NOMO-1 treated with DMSO at 0.1 percent for 48 hours (cell line): Measurements from ENCODE around the gene CCDC196.
"Not testable (repeated sequence)": the region's sequence is repeated elsewhere in the genome, so short reads cannot be mapped to it uniquely, and the experiment has no call there.

Experiments used
- DNase-seq: peaks from one replicate; lab custom pipeline; 2025; ENCODE audit not compliant: unreplicated experiment; lab: John Stamatoyannopoulos, UW

The CCDC196 gene

GRCh38 chr14:66495218-66496098, 9.3 kb downstream of the CCDC196 start:
- DNase-seq: peak; percentile 61

DNA sequence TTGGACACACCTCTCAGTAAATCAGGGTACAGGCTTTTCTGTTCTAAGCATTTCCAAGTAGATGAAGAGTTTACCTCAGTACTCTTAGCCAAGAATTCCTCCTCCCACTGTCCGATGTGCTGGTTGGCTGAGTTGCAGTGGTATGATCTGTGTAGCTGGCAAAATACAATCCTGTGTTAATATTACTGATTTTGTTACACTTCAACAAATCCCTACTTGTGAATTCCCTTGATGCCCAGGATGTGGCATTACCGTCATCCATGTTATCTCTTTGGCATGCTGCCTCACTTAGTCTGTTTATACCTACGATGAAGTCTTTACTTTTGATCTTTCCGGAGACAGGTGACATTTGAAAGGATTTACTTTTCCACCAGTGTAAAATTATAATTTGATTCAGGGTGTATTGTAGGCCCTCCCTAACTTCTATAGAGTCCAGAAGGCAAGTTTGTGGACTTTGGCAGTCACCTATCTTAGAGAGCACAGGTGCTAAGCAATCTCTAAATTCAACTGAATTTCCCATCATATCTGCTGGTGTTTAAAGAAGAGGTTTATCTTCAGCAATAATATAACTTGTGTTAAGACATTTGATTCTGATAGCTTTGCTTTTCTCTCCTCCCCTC, 10.1 kb downstream of the CCDC196 start:
- no peak for DNase-seq

GRCh38 chr14:66496911-66497310, 10.7 kb downstream of the CCDC196 start:
- no peak for DNase-seq

- DNase-seq: no peak
Measured at GRCh38 chr14:66498311-66498710, 12.1 kb downstream of the CCDC196 start.

DNA sequence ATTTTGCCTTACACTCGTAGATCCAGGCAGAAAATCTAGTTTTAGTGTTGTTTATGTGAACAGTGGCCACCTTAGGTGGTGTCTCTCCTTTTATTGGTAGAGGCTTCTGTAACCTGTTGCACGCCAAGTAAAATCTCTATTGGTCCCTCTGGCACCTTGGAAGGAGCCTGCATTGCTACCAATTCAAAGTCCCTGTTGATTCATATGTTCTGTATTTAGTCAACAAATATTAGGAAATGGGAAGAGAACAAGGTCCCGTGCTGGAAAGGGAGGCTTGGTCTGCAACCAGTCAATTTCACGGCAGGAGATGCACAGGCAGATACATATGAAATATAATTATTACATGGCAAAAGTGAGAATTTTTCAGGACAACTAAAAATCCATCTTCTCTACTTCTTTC, 15.4 kb downstream of the CCDC196 start:
- DNase-seq: no peak

- not testable (repeated sequence) for DNase-seq
Measured at GRCh38 chr14:66502836-66503235, 16.7 kb downstream of the CCDC196 start.

GRCh38 chr14:66503532-66503931, 17.4 kb downstream of the CCDC196 start:
- DNase-seq: no peak

GRCh38 chr14:66507181-66507721, 21.1 kb downstream of the CCDC196 start:
- peak; percentile 35 for DNase-seq

DNA sequence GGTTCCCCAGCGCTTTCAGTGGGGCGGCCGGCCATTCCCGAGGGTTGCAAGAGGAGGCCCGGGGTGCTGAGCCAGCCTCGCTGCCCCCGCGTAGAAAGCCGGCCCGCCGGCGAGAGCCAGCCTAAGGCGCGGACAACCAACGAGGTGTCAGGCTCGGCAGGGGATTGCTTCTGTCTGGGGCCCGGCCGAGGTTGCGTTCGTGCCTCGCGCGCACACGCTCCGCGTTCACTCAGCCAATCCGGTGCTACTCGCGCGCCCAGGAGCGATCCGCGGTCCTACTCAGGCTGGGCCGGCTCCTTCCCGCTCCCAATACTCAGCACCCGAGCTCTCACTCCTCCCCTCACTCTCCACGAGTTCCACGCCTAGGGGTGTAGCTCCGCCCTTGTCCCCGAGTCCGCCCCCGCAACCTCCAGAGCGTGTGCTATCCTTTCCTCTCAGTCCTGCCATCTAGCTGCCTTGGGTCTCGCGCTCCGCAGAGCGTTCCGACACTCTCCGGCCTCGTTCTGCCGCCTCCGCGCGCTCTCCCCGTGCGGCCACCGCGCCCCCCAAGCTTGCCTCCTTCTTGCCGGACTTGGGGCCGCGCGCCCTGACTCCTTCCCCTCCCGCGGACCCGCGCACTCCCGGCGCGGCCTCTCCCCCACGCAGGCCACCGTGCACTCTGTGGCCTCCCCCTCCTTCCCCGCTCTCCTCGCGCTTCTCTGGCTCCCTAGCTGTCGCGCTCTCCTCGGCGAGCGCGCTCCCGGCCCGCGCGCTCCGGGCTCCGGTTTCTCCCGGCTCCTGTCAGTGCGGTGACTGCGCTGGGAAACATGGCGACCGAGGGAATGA, 21.8 kb downstream of the CCDC196 start, which contains the start of gene GPHN:
GPHN (plus strand) TSS at position 426 of the 825 bp plus-strand sequence.
- peak; percentile 95 for DNase-seq

DNA sequence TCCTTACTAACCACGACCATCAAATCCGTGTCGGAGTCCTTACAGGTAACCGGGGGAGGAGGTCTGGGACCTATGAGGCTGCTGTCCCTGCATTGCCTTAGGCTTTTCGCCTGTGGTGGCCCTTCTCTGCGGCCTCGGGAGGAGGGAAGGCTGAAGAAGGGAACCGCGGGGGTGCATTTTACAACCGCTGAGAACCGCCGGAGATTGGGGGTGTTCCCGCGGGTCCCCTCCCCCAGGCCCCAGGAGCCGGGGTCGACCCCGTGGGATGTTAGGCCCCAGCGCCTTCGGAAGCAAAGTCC, 22.3 kb downstream of the CCDC196 start:
- no peak for DNase-seq

GRCh38 chr14:66508846-66509621, 22.9 kb downstream of the CCDC196 start:
- DNase-seq: no peak

- no peak for DNase-seq
Measured at GRCh38 chr14:66509874-66510273, 23.7 kb downstream of the CCDC196 start.

- DNase-seq: no peak
Measured at GRCh38 chr14:66511849-66512248, 25.7 kb downstream of the CCDC196 start.

- peak; percentile 85 for DNase-seq
Measured at GRCh38 chr14:66514213-66514612, 28.0 kb downstream of the CCDC196 start.

DNA sequence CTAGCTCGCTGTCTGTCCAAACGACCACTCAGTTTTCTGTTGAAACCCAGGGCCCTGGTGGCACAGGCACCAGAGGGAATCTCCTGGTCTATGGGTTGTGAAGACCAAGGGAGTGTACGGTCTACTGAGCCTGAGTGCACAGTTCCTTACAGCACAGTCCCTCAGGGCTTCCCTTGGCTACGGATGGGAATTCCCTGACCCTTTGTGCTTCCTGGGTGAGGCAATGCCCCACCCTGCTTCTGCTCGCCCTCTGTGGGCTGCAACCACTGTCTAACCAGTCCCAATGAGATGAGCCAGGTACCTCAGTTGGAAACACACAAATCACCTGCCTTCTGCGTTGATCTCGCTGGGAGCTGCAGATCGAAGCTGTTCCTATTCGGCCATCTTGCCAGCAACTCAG, 44.4 kb downstream of the CCDC196 start:
- DNase-seq: no peak

DNA sequence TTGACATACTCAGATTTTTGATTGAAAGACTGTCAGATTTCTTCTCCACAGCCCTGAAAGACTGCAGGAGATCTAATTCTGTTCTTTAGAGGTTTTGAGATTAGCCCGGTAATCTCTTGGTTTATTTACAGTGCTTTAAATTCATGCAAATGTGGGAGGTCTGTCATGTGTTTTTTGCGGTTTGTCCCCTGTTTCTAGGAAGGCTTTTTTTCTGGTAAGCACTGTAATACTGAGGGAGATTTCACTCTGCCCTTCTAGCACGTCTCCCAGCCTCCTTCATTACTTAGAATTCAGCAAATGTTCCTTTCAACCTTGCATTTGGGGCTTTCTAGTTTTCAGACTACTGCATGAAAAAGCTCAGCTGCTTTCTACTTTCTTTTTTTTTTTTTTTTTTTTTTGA, 52.9 kb downstream of the CCDC196 start:
- DNase-seq: no peak

GRCh38 chr14:66540038-66540437, 53.9 kb downstream of the CCDC196 start:
- no peak for DNase-seq

DNA sequence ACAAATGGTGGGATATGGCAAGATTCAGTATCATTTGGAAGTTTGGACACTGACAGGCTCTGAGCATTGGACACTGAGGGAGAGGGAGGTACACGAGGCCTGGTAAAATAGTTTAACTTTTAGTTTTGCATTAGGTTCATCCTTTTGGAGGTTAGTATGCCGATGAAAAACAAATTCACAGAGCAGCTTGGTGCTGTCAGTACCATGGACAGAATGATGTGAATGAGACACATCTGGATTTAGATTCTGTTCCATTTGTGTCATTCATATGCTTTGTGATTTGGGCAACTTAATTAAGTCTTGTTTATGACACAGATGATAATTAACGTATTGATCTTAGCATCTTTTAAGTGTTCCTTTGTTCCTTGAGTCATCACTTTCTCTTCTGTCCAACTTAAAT, 55.5 kb downstream of the CCDC196 start:
- no peak for DNase-seq

- DNase-seq: no peak
Measured at GRCh38 chr14:66543996-66544395, 57.8 kb downstream of the CCDC196 start.

- DNase-seq: not testable (repeated sequence)
Measured at GRCh38 chr14:66545191-66545590, 59.0 kb downstream of the CCDC196 start.

DNA sequence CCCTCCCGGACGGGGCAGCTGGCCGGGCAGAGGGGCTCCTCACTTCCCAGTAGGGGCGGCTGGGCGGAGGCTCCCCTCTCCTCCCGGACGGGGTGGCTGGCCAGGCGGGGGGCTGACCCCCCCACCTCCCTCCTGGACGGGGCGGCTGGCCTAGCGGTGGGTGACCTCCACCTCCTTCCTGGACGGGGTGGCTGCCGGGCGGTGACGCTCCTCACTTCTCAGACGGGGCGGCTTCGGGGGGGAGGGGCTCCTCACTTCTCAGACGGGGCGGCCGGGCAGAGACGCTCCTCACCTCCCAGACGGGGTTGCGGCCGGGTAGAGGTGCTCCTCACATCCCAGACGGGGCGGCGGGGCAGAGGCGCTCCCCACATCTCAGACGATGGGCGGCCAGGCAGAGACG, 59.6 kb downstream of the CCDC196 start:
- not testable (repeated sequence) for DNase-seq
